HG03558 (cell line): ENCODE data around the gene CELF5.

Experiments used
- ATAC-seq: cut with Tn5 transposase; IDR thresholded peaks from one replicate; pipeline ENCODE4 v1.9.1; 2021; ENCODE audit warnings: moderate number of reproducible peaks; ENCODE audit not compliant: unreplicated experiment; ENCODE audit errors: extremely low read depth

The CELF5 gene

GRCh38 chr19:3236272-3236671, 11.8 kb downstream of the CELF5 start:
- ATAC-seq, result no peak

DNA sequence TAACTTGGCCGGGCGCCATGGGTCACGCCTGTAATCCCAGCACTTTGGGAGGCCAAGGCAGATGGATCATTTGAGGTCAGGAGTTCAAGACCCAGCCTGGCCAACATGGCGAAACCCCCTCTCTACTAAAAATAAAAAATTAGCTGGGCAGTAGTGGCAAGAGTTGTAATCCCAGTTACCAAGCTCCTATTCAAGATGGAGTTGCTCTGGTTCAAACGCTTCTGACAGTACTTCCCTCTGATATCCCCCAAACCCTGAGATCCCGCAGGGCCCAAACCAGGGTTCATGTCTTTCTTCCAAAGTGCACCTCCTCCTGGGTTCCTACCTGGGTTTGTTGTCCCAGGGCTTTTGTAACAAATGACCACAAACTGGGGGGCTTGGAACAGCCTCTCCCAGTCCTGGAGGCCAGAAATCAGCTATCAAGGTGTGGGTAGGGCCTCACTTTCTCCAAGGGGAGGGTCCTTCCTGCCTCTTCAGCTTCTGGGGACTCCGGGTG, 13.7 kb downstream of the CELF5 start:
- no peak for ATAC-seq

DNA sequence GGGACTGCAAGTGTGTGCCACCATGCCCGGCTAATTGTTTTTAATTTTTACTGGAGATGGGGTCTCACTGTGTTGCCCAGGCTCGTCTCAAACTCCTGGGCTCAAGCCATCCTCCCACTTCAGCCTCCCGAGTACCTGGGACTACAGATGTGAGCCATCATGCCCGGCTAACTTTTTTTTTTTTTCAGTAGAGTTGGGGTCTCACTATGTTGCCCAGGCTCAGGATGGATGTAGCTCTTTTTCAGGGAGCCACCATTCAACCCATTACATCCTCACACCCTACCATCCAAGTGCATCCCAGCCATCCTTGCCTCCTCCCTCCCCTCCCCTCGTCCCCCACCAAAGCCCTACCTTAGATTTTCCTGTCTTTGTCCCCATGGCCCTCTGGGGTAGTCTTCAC, 14.9 kb downstream of the CELF5 start:
- ATAC-seq, result no peak

DNA sequence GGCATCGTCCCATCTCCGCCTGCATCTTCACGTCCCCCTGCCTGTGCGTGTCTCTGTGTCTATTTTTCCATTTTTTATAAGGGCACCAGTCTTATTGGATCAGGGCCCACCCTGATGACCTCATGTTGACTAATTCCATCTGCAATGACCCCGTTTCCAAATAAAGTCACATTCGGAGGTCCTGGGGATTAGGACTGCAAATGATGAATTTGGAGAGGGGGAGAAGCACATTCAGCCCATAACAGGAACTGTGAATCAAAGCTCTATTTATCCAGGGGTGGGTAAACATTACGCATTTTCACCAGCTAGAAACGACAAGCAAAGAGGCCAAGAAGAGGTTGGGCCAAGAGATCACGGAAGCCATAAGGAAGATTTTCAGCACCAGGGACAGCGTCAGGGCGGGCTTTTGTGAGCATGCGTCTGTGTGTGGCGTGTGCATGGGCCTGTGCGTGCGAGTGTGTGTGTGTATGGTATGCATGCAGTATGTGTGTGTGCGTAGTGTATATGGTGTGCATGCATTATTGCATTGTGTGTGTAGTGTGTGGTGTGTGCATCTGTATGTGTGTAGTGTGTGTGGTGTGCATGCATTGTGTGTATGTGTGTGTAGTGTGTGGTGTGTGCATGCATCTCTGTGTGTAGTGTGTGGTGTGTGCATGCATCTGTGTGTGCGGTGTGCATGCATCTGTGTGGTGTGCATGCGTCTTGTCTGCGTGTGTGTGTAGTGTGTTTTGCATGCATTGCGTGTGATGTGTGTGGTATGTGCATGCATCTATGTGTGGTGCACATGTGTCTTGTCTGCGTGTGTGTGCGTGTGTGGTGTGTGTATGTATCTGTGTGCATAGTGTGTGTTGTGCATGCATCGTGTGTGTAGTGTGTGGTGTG, 19.6 kb downstream of the CELF5 start:
- ATAC-seq, result no peak

GRCh38 chr19:3245050-3245449, 20.6 kb downstream of the CELF5 start:
- no peak for ATAC-seq

DNA sequence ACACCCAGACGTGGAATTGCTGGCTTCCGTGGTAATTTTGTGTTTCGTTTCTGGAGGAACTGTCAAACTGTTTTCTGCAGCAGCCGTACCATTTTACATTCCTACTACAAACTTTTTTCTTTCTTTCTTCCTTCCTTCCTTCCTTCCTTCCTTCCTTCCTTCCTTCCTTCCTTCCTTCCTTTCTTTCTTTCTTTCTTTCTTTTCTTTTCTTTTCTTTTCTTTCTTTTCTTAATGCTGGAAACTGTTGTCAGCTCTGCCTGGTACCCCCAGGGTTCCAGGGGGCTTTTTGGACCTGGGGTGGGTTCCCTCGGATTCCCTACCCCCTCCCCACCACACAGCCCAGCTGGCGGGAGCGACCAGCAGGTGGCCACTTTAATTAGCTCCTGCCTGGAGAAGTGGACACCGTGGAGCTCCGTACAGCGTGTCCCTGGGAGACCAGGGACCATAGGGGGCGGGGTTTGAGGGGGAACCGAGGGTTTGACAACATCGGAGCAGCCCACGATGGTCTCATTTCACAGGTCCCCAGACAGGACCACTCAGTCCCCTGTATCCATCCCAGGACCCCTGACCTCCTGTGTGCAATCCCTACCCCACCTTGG, 24.4 kb downstream of the CELF5 start:
- no peak for ATAC-seq

- ATAC-seq, result no peak
Observed at GRCh38 chr19:3249408-3249807, 24.9 kb downstream of the CELF5 start.

DNA sequence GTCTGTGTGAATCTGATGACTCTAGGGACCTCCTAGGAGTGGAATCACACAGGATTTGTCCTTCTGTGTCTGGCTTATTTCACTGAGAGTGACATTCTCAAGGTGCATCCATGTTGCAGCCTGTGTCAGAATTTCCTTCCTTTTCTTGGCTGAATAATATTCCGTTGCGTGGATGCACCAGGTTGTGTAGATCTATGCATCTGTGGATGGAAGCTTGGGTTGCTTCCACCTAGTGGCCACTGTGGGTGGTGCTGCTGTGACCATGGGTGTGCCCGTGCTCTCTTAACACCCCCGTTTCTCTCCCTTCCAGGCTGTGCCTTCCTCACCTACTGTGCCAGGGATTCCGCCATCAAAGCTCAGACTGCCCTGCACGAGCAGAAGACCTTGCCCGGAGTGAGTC, 26.2 kb downstream of the CELF5 start:
- ATAC-seq, result no peak

GRCh38 chr19:3251229-3251628, 26.8 kb downstream of the CELF5 start:
- ATAC-seq, result no peak

- ATAC-seq, result no peak
Observed at GRCh38 chr19:3252650-3253049, 28.2 kb downstream of the CELF5 start.

GRCh38 chr19:3253270-3253669, 28.8 kb downstream of the CELF5 start:
- no peak for ATAC-seq

DNA sequence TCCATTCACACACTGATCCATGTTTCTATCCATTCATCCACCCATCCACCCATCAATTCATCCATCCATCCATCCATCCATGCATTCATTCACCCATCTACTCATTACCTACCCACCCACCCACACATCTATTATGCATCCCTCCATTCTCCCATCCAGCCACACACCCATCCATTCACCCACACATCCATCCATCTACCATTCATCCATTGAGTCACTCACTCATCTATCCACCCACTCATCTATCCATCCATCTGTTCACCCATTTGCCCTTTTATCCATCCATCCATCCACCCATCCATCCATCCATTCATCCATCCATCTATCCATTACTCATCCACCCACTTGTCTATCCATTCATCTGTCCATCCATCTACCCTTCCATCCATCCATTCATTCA, 30.1 kb downstream of the CELF5 start:
- ATAC-seq, result no peak

DNA sequence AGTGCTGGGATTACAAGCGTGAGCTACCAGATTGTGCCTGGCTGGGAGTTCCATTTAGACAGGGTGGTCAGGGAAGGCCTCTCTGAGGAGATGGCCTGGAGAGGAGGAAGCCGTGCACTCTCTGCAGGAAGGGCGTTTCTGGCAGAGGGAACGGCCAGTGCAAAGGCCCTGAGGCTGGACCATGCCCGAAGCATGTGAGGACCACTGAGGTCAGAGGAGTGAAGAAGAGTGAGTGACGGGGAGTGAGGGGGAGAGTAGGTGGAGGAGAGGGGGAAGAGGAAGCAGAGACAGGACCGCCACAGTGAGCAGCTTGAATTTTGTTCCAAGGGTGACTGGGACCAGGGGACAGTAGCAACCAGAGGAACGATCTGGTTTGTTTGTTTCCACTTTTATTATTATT, 32.6 kb downstream of the CELF5 start:
- ATAC-seq, result no peak

GRCh38 chr19:3262362-3262761, 37.9 kb downstream of the CELF5 start:
- ATAC-seq, result no peak

DNA sequence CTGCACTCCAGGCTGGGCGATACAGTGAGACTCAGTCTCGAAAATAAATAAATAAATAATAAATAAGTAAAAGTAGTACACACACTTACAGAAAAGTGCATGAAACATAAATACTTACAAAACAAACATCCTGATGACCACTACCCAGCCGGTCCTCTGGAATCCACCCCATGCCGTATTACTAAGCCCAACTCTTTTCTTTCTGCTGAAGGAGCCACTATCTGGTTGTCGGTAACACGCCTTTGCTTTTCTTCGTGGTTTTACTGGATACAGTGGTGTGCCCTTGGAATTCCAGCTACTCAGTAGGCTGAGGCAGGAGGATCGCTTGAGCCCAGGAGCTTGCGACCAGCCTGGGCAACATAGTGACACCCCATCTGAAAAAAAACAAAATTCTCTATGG, 39.4 kb downstream of the CELF5 start:
- no peak for ATAC-seq

- no peak for ATAC-seq
Observed at GRCh38 chr19:3265432-3265831, 41.0 kb downstream of the CELF5 start.

DNA sequence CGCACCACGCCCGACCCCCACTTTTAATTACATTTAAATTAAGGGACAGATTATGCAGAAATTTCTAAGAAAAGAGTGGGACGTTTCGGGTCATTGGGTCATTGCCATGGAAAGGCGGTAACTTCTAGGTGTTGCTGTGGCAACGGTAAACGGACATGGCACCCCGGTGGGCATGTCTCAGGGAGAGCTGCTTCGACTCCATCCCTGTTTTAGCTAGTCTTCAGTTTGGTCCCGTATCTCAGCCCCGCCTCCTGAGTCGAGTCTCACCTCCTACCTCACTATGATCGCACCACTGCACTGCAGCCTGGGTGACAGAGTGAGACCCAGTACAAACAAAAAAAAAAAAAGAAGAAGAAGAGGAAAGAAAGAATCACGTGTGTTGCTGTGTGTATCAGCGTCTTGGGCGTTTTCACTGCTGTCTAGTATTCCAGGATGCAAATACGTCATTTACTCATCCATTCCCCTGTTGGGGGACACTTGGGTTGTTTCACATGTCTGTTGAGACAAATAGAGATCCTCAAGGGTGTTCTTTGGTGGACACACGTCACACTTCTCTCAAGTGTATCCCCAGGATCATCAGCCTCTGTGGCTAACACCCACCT, 41.7 kb downstream of the CELF5 start:
- ATAC-seq, result no peak

DNA sequence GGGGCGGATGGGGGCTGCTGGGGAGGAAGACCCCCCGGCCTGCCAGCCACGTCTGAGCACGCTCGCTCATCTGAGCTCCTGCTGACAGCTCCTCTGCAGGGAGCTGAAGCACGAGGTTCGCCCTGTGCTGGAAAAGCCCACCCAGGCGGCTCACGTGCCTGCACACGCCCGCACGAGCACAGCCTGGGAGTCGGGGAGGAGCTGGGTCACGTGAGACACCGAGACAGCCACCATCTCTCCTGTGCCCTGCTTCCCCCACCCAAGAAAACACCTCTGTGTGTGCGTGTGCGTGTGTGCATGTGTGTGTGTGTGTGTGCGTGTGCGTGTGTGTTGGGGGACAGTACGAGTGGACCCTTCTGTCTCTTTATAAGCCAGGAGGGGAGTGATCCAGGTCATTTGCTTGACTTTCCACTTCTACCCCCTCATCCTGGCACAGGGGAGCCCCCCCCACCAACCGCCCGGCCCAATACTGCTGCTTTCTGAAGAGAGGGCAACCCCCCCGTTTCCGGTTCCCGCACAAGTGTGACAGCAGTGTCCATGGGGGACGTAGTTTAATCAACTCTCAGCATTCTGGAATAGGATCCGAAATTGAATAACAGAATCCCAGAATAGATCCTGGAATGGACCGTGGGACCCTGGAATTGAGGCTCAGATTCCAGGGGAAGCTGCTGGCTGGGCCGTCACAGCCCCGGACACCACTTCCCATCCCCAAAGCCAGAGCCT, 42.5 kb downstream of the CELF5 start:
- no peak for ATAC-seq

- no peak for ATAC-seq
Observed at GRCh38 chr19:3268326-3268725, 43.9 kb downstream of the CELF5 start.

DNA sequence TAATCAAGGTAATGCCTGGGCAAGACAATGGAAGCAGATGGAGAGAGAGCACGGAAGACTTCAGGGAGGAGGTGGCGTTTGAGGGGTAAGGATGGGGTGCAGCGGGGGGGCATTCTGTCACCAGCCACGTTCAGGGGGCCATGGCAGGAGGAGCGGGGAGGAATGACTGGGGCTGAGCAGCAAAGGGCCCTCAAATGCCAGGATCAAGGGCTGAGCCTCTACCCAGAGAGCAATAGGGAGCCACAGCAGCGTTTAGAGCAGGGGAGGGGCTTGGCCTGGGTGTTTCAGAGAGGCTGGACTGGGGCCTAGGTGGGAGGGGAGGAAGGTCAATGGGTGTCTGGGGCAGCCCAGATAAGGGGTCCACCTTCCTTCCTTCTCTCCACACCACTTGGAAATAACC, 44.3 kb downstream of the CELF5 start:
- ATAC-seq, result no peak
